Lower lobe of right lung (tissue), 2 donors: ENCODE results near the gene YPEL5. TPM values are rescaled to one million over a fixed set of nuclear protein-coding genes. Genes with fewer than 3 reads are reported as not detected.
"Not testable (repeated sequence)": the region's sequence is repeated elsewhere in the genome, so short reads cannot be mapped to it uniquely, and the experiment has no call there.

ENCODE experiments used
- ATAC-seq, 2 donors: fragments of 200-7000 bp; cut with Tn5 transposase; one replicate each; pipeline ENCODE4 v1.9.1; 2020 to 2022; ENCODE audit warnings: mild to moderate bottlenecking in 2 of 2, moderate library complexity in 2 of 2
- DNase-seq: peaks from one replicate; pipeline ENCODE4 v3.0.0-alpha.2; 2020
- H3K27ac ChIP-seq: fragments of 200-600 bp; one replicate; pipeline ENCODE4 v1.8.0; 2022
- H3K27me3 ChIP-seq: fragments of 200-600 bp; one replicate; pipeline ENCODE4 v1.8.0; 2022; ENCODE audit warnings: low read depth
- H3K36me3 ChIP-seq: fragments of 200-600 bp; one replicate; pipeline ENCODE4 v1.8.0; 2022; ENCODE audit warnings: mild to moderate bottlenecking
- H3K4me1 ChIP-seq: fragments of 200-600 bp; one replicate; pipeline ENCODE4 v1.8.0; 2022
- H3K4me3 ChIP-seq: fragments of 200-600 bp; one replicate; pipeline ENCODE4 v1.8.0; 2022; ENCODE audit warnings: mild to moderate bottlenecking
- H3K9me3 ChIP-seq: fragments of 200-600 bp; one replicate; pipeline ENCODE4 v1.8.0; 2022
- CTCF ChIP-seq: fragments of 200-600 bp; IDR thresholded peaks from one replicate; pipeline ENCODE4 v1.8.0; 2022; ENCODE audit warnings: antibody characterized with exemption, mild to moderate bottlenecking
- intact Hi-C: fragments of 100-400 bp; cut with DNase I; formaldehyde crosslinking; loops from one replicate; pipeline ENCODE4 v1.11.0; 2022
- total RNA-seq: library from RNA; stranded (reverse); fragmentation: NEBNext Ultra II Directional; extraction: Animal tissue kit (Norgen Biotek cat#: 25700); gene quantifications from one replicate; pipeline ENCODE4 v1.2.1, GENCODE V29; 2021
- donor health status: DM: no; HTN: yes; CAD: no; lungs with severe emphysema.

Gene YPEL5
- total RNA-seq, 1 donor from 2014 or later, result 98.0 TPM

GRCh38 chr2:30106543-30106942, 40.3 kb upstream of the YPEL5 start:
- Histone ChIP-seq H3K27ac (no peak overlapping the region), H3K4me3 (no peak overlapping the region), H3K4me1 (no peaks in the 10 kb centered on the region), H3K9me3 (no peaks in the 10 kb centered on the region), H3K36me3 (no peaks in the 10 kb centered on the region), H3K27me3 (no peaks in the 10 kb centered on the region)
- DNase-seq, result no peak
- TF ChIP-seq CTCF, result no peak
- intact Hi-C loops, result no loop called here
- ATAC-seq, result no peak

GRCh38 chr2:30108192-30108591, 38.6 kb upstream of the YPEL5 start:
- Histone ChIP-seq H3K27me3 (no peaks in the 10 kb centered on the region), H3K9me3 (no peaks in the 10 kb centered on the region), H3K27ac (no peak overlapping the region), H3K4me1 (no peaks in the 10 kb centered on the region), H3K4me3 (no peak overlapping the region), H3K36me3 (no peaks in the 10 kb centered on the region)
- DNase-seq (no peak), ATAC-seq (no peak)
- intact Hi-C loops, result no loop called here
- no peak for TF ChIP-seq CTCF

GRCh38 chr2:30108851-30109250, 38.0 kb upstream of the YPEL5 start:
- Histone ChIP-seq H3K36me3 (no peaks in the 10 kb centered on the region), H3K27ac (no peak overlapping the region), H3K9me3 (no peaks in the 10 kb centered on the region), H3K4me3 (no peak overlapping the region), H3K27me3 (no peaks in the 10 kb centered on the region), H3K4me1 (no peaks in the 10 kb centered on the region)
- ATAC-seq, result no peak
- no peak for TF ChIP-seq CTCF
- intact Hi-C loops, result no loop called here
- DNase-seq, result no peak

GRCh38 chr2:30109856-30110255, 37.0 kb upstream of the YPEL5 start:
- no peak for TF ChIP-seq CTCF
- H3K27ac ChIP-seq, result no peak overlapping the region
- no peak overlapping the region for H3K4me3 ChIP-seq
- intact Hi-C loops, result no loop called here
- no peak for ATAC-seq
- no peaks in the 10 kb centered on the region for H3K36me3 ChIP-seq
- H3K9me3 ChIP-seq, result no peaks in the 10 kb centered on the region
- no peak for DNase-seq
- H3K27me3 ChIP-seq, result no peaks in the 10 kb centered on the region
- no peaks in the 10 kb centered on the region for H3K4me1 ChIP-seq

- H3K36me3 ChIP-seq, result no peaks in the 10 kb centered on the region
- ATAC-seq, result no peak
- no peaks in the 10 kb centered on the region for H3K27me3 ChIP-seq
- H3K4me3 ChIP-seq, result no peak overlapping the region
- H3K4me1 ChIP-seq, result no peaks in the 10 kb centered on the region
- DNase-seq, result no peak
- no peak for TF ChIP-seq CTCF
- H3K27ac ChIP-seq, result no peak overlapping the region
- intact Hi-C loops, result no loop called here
- H3K9me3 ChIP-seq, result no peaks in the 10 kb centered on the region
Observed at GRCh38 chr2:30110773-30111172, 36.0 kb upstream of the YPEL5 start.

- H3K27me3 ChIP-seq, H3K4me1 ChIP-seq, H3K27ac ChIP-seq, DNase-seq, ATAC-seq, H3K4me3 ChIP-seq, intact Hi-C loops, H3K36me3 ChIP-seq, H3K9me3 ChIP-seq: not testable (repeated sequence)
Observed at GRCh38 chr2:30111186-30111585, 35.6 kb upstream of the YPEL5 start.
